A549 (cell line): Measurements from ENCODE around the gene MSI2.

Experiments
- CHD2 ChIP-seq: fragments of 150-350 bp; IDR thresholded peaks from 2 replicates; pipeline ENCODE4 v1.6.1; 2014; ENCODE audit warnings: low read length; ENCODE audit not compliant: partially characterized antibody
- CTCF ChIP-seq: fragments of >200 bp; sonication (Bioruptor Twin); formaldehyde crosslinking; IDR thresholded peaks from 3 replicates; pipeline ENCODE4 v1.5.1; 2016
- ELK1 ChIP-seq: fragments of 150-350 bp; IDR thresholded peaks from 2 replicates; pipeline ENCODE4 v1.6.1; 2014; ENCODE audit warnings: low read depth, mild to moderate bottlenecking, low read length
- JUN ChIP-seq, 2 experiments: fragments of >200 bp; sonication (Bioruptor Twin); formaldehyde crosslinking; IDR thresholded peaks; 2 replicates in 1 of 2; 3 replicates in 1 of 2; pipeline ENCODE4 v1.6.1; 2016 to 2017
- JUNB ChIP-seq: fragments of >200 bp; sonication (Bioruptor Twin); formaldehyde crosslinking; IDR thresholded peaks from 2 replicates; pipeline ENCODE4 v1.6.1; 2016
- MAX ChIP-seq: IDR thresholded peaks from 2 replicates; pipeline ENCODE4 v1.6.1; 2012
- MAZ ChIP-seq: fragments of 150-350 bp; IDR thresholded peaks from 2 replicates; pipeline ENCODE4 v1.6.1; 2014; ENCODE audit warnings: antibody characterized with exemption, low read depth, low read length, borderline replicate concordance
- NR3C1 ChIP-seq: fragments of >200 bp; sonication (Bioruptor Twin); formaldehyde crosslinking; IDR thresholded peaks from 3 replicates; pipeline ENCODE4 v1.6.1; 2017
- PBX3 ChIP-seq: IDR thresholded peaks from 2 replicates; pipeline ENCODE4 v1.6.1; 2012
- RAD21 ChIP-seq, 2 experiments: fragments of >200 bp in 1 of 2; sonication (Bioruptor Twin) in 1 of 2; formaldehyde crosslinking in 1 of 2; IDR thresholded peaks in 1 of 2; conservative IDR thresholded peaks in 1 of 2; 2 replicates in 1 of 2; 3 replicates in 1 of 2; pipeline ENCODE4 v1.6.1; 2012 to 2018; ENCODE audit warnings: inconsistent platforms in 1 of 2
- USF2 ChIP-seq: fragments of 450-650 bp; IDR thresholded peaks from 2 replicates; pipeline ENCODE4 v1.6.1; 2014; ENCODE audit warnings: antibody characterized with exemption

GRCh38 chr17:57704448-57704847 lies 448.1 kb downstream of the MSI2 start:
- TF ChIP-seq CHD2 (no peak), PBX3 (no peak), RAD21 (conservative IDR thresholded peaks at IDR 0.05 in 1 of 2, IDR thresholded peaks at IDR 0.05 in 1 of 2) (no peak), JUN (IDR thresholded peaks at IDR 0.05) (no peak), CTCF (no peak), MAX (no peak), MAZ (no peak), NR3C1 (no peak), JUNB (no peak), ELK1 (no peak), USF2 (no peak)
